C1 segment of cervical spinal cord (tissue), 14 donors: ENCODE data around the gene MSH6.

Experiments used
- DNase-seq, 14 donors: peaks; one replicate each; lab custom pipeline; 2025; lab: John Stamatoyannopoulos, UW

Gene MSH6, protein sequence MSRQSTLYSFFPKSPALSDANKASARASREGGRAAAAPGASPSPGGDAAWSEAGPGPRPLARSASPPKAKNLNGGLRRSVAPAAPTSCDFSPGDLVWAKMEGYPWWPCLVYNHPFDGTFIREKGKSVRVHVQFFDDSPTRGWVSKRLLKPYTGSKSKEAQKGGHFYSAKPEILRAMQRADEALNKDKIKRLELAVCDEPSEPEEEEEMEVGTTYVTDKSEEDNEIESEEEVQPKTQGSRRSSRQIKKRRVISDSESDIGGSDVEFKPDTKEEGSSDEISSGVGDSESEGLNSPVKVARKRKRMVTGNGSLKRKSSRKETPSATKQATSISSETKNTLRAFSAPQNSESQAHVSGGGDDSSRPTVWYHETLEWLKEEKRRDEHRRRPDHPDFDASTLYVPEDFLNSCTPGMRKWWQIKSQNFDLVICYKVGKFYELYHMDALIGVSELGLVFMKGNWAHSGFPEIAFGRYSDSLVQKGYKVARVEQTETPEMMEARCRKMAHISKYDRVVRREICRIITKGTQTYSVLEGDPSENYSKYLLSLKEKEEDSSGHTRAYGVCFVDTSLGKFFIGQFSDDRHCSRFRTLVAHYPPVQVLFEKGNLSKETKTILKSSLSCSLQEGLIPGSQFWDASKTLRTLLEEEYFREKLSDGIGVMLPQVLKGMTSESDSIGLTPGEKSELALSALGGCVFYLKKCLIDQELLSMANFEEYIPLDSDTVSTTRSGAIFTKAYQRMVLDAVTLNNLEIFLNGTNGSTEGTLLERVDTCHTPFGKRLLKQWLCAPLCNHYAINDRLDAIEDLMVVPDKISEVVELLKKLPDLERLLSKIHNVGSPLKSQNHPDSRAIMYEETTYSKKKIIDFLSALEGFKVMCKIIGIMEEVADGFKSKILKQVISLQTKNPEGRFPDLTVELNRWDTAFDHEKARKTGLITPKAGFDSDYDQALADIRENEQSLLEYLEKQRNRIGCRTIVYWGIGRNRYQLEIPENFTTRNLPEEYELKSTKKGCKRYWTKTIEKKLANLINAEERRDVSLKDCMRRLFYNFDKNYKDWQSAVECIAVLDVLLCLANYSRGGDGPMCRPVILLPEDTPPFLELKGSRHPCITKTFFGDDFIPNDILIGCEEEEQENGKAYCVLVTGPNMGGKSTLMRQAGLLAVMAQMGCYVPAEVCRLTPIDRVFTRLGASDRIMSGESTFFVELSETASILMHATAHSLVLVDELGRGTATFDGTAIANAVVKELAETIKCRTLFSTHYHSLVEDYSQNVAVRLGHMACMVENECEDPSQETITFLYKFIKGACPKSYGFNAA (N-terminal part only)

GRCh38 chr2:47782671-47783485, at the start of gene MSH6:
TSS of gene MSH6 (plus strand) at chr2:47783145. CDS start at chr2:47783234, 89 bp downstream.
- peak in 13 of 14 donors; percentile 47 to 93 (median 85) for DNase-seq

GRCh38 chr2:47735136-47735869, 47.6 kb upstream of the MSH6 start:
- no peak for DNase-seq

GRCh38 chr2:47735912-47736311, 47.0 kb upstream of the MSH6 start:
- DNase-seq, result no peak

DNA sequence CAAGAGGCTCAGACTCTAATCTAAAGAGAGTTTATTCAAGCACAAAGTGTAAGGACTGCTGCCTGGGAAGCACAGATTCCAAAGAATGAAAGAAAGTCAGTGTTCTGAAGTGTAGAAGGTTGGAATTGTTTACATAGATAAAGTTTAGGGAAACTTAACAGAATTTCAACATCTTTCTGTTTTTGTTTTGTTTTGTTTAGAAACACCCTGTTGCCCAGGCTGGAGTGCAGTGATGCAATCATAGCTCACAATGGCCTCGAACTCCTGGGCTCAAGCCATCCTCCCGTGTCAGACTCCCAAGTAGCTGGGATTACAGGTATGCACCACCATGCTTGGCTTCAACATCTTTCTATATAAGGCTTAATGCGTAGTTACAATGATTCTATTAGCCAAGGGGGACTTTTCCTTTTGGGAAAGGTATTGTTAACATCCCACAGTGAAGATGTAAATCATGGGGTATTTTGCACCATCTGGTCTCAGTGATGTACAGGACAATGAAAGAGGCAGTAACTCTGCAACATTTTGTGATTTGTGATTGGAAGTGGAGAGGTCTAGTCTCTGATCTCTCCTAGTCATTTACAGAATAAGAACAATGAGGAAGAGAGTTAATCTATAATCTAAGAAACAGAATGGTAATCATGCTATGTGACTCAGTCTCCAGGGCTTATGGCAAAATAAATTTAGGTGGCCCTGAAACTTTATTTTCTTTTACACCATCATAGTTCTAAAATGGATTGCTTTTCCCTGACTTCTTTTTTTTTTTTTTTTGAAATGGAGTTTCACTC, 45.6 kb upstream of the MSH6 start:
- DNase-seq, result no peak

DNA sequence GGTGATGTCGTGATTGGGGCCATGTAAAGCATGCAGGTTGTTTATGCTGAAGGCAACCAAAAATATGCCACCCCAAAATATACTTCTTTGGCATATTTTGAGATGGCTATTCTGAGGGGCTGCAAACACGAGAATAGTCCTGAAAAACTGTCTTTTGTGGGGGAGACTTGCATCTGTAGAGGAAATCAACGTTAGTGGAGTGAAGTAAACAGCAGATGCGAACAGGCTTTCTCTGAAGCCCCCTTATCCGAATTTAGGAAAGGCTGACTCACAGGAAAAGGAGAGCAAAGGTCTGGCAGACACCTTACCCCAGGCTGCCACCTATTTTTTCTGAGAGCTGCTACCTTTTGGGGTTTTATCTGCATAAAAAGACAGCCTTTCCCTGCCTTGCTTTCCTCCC, 44.6 kb upstream of the MSH6 start:
- DNase-seq, result no peak

DNA sequence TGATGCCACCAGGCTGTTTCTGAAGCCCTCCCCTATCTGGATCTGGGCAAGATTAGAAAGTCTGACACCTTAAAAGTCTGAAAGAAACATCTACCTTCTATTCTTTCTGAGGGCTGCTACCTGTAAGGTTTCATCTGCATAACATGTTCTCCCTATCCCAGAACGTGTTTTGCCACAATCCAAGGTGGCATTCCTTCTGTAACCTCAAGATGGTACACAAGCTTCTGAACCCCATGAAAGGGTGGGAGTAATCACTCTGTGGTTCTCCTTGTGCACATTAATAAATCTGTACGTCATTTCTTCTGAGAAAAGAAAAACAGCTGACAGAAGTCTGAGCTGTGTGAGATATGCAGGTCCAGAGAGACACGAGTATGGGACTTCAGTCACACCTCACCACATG, 41.8 kb upstream of the MSH6 start:
- DNase-seq, result no peak

GRCh38 chr2:47741637-47742036, 41.3 kb upstream of the MSH6 start:
- no peak for DNase-seq

DNA sequence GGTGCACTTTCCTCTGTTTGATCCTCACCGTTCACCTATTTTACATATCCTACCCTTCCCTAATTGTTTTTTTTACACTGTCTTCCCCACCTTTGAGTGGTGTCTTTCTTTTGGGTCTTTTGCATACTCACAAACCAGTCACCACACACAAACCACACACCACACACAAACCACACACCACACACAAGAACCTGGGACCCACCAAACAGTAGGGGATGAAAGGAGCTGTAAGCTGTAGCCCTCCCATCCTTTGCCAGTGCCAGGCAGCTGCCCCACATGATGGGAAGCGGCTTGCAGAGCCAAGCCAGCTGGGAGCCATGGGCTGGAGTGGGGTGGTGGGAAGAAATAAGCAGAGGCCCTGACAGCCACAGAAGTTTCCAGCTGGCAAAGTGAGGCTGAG, 38.9 kb upstream of the MSH6 start:
- DNase-seq, result no peak

DNA sequence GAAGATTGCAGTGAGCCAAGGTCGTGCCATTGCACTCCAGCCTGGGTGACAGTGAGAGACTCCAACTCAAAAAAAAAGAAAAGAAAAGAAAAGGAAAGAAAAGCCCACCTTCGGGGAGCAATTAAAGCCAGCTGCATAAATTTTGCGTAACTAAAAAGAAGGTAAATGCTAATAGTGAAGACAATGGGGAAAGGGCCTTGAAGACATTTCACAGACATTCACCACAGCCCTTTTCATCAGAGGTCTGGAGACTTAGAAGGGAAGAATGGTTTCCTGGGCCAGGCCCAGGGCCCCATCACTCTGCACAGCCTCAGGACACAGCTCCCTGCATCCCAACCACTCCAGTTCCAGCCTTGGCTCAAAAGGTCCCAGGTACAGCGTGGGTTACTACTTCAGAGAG, 35.1 kb upstream of the MSH6 start:
- no peak for DNase-seq

DNA sequence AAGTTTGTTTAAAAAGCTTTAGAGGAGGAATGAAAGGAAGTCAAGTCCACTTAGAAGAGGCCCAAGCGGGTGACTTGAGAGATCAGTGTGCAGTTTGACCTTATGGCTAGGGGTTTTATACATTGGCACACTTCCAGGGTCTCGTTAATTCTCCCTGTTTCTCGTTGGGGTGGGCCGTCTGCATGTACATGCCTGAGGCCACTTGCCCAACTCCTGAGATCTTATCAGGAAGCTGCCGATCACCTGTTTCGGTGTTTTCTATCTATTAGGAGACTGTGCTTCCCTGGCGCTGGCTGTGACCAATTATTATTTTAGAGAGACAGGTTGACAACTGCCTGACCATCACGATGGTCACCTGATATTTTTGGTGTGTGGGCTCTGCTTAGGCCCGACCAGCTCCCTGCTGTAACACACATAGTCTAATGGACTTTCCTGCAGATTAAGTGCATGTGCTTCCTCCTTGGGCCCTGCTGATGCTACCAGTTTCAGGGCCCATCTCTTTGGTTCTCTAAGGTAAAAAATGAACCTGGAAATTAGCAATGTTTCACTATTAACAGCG, 31.0 kb upstream of the MSH6 start:
- DNase-seq, result peak in 4 of 14 donors; percentile 42 to 79 (median 46)

GRCh38 chr2:47767497-47767844, 15.5 kb upstream of the MSH6 start:
- no peak for DNase-seq

- peak in 13 of 14 donors; percentile 1 to 80 (median 54) for DNase-seq
Measured at GRCh38 chr2:47767880-47768609, 14.9 kb upstream of the MSH6 start.

DNA sequence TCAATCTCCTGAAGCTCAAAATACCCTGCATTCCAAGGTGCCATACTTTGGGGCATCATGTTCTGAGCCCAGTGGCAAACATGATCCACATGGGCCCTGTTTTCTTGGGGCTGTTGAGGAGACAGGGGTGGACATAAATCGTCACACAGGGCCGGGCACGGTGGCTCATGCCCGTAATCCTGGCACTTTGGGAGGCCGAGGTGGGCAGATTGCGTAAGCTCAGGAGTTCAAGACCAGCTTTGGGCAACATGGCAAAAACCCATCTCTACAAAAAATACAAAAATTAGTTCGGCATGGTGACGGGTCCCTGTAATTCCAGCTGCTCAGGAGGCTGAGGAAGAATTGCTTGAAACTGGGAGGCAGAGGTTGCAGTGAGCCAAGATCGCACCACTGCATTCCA, 13.6 kb upstream of the MSH6 start:
- no peak for DNase-seq

DNA sequence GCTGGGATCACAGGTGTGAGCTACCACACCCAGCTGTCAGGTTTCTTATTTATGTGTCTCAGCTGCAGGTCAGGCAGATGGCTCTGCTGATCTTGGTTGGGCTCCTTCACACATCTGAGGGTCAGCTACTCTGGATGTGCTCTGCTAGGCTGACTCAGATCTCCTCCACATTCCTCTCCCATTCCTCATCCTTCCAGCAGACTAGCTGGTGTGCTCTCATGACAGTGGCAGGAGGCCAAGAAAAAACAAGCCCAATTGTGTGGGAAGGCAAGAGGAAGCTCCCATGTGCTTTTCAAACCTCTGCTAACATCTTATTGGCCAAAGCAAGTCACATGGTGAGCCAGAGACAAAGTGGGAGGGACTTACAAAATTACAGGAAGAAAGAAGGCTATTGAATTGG, 11.7 kb upstream of the MSH6 start:
- peak in 9 of 14 donors; percentile 11 to 88 (median 42) for DNase-seq

- no peak for DNase-seq
Measured at GRCh38 chr2:47772343-47772742, 10.6 kb upstream of the MSH6 start.

GRCh38 chr2:47774567-47774966, 8.4 kb upstream of the MSH6 start:
- no peak for DNase-seq

GRCh38 chr2:47777277-47777937, 5.5 kb upstream of the MSH6 start:
- no peak for DNase-seq
